Endothelial cell of umbilical vein (primary cell): Measurements from ENCODE around the gene PIK3R6.

Source experiments
- CTCF ChIP-seq, 2 donors: IDR thresholded peaks; 1 replicate in 1 of 2; 2 replicates in 1 of 2; pipeline ENCODE4 v1.5.1; 2011; ENCODE audit warnings: low read length in 2 of 2, mild to moderate bottlenecking in 2 of 2, moderate library complexity in 2 of 2, control low read depth in 1 of 2, inconsistent platforms in 1 of 2, low read depth in 1 of 2; ENCODE audit not compliant: insufficient read depth in 1 of 2; ENCODE audit errors: extremely low read depth in 1 of 2
- EZH2 ChIP-seq: IDR thresholded peaks from 2 replicates; pipeline ENCODE4 v1.6.1; 2012; ENCODE audit warnings: borderline replicate concordance, low read depth, mild to moderate bottlenecking, moderate library complexity, low read length, inconsistent platforms; ENCODE audit not compliant: severe bottlenecking
- POLR2A ChIP-seq: IDR thresholded peaks from 2 replicates; pipeline ENCODE4 v1.6.1; 2012; ENCODE audit warnings: low read depth, mild to moderate bottlenecking, control low read depth, low read length
- POLR2AphosphoS5 ChIP-seq: IDR thresholded peaks from 2 replicates; pipeline ENCODE4 v1.6.1; 2012; ENCODE audit warnings: low read depth, mild to moderate bottlenecking, control low read depth, low read length, moderate library complexity; ENCODE audit not compliant: insufficient read depth

DNA sequence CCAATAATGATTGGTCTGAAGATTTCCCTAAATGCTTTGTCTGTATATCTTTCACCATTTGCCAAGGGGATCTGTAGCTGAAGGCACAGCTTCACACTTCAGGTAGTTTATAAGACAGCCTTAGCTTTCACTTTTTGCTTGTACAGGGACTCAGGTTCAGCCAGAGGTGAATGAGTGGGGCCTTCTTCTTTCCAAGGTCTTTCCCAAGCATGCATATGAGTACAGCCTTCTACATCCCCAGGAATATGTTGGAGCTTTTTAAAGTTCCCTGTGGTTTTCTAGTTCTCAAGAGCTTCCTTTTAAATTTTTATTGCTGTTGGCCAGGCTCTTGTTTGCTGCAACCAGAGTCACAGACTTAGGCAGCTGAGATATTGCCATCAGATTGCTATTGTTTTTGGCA is 91.2 kb downstream of the PIK3R6 start:
- TF ChIP-seq POLR2AphosphoS5 (no peak), POLR2A (no peak), CTCF (IDR thresholded peaks at IDR 0.05; ENCODE audit: extremely low read depth in 1 of 2, insufficient read depth in 1 of 2, low read depth in 1 of 2, low read length in 2 of 2) (no peak), EZH2 (no peak)
